Activated gamma-delta T cell treated with Interleukin-2 at 50 U/mL for 16 hours (primary cell): ENCODE measurements around the gene CST6.

Source experiments
- DNase-seq: peaks from one replicate; pipeline ENCODE4 v3.0.0-alpha.2; 2020

The CST6 gene

GRCh38 chr11:66011785-66012303, at the start of gene CST6:
Gene CST6, plus strand, starts transcription at chr11:66012008. Its CDS starts 37 bp downstream, at chr11:66012045.
- DNase-seq: no peak

GRCh38 chr11:65962141-65962564, 49.7 kb upstream of the CST6 start:
- DNase-seq: no peak

- no peak for DNase-seq
Observed at GRCh38 chr11:65964906-65965305, 46.9 kb upstream of the CST6 start.

DNA sequence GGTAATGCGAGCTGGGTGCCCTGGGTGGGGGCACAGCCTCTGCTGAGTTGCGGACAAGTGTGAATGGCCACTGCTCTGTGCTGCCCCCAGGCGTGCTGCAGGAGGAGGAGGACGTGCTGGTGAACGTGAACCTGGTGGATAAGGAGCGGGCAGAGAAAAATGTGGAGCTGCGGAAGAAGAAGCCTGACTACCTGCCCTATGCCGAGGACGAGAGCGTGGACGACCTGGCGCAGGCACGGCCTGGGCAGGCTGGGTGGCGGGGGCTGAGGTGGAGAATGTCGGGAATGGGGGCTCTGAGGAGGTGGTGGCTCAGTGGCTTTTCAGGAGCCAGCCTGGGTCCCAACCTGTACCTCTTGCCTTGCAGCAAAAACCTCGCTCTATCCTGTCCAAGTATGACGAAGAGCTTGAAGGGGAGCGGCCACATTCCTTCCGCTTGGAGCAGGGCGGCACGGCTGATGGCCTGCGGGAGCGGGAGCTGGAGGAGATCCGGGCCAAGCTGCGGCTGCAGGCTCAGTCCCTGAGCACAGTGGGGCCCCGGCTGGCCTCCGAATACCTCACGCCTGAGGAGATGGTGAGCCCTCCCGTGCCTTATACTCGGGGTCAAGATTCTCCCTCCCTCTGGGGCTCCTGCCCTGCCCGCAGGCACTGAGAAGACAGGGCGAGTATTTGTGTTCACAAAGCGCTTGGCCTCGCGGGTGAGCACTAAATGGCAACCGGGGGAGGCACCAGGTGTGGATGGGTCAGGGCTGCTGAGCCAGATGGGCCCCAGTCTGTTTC, 45.6 kb upstream of the CST6 start:
- DNase-seq: no peak

DNA sequence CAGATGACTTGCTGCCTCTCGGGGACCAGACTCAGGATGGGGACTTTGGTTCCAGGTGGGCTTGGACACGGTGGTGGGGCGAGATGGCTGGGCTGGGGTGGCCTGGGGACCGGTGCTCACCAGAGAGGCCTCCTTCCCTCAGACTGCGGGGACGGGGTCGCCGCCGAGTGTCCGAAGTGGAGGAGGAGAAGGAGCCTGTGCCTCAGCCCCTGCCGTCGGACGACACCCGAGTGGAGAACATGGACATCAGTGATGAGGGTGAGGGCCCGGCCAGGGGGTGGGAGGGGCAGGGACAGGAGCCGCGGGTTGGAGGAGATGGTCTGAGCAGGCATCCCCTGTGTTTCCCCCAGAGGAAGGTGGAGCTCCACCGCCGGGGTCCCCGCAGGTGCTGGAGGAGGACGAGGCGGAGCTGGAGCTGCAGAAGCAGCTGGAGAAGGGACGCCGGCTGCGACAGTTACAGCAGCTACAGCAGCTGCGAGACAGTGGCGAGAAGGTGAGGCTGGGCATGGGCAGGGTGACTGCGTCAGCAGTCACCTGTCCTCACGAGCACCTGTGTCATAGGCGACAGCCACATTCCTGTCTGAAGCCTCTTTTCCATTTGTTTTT, 44.4 kb upstream of the CST6 start:
- no peak for DNase-seq

DNA sequence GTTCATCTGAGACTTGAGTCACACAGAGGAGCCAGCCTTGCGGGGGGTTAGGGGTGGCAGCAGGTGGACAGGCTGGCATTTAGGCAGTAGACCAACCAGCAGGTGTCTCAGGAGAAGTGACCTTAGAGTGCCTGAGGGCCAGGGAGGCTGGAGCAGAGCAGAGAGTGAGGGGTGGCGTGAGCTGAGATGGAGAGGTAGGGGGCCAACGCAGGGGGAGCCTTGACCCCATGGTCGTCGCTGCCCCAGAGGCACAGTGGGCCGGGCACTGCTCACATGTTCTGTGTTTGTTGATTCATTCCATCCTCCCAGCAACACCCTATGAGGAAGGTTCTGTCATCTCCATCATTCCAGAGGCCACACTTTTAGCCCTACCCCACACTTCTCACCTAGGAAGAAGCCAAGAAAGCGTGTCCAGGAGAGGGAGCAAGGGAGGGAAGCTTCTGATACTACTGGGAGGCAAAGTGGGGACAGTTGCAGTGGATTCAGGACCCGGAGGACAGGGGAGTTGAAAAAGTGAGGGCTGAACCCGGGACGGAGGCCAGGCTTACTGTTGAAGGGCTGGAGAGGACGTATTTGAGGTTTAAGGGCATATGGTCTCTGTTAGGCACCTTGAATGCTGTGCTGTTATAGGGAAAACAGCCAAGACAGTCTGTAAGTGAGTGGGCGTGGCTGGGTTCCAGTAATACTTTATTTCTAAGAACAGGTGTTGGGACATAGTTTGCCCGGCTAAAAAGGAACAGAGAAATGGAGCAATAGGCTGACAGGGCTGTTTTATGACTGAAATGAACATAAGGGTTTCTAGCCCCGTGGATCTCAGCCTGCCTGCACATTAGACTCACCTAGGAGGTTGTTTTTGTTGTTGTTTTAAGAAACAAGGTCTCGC, 43.0 kb upstream of the CST6 start:
- DNase-seq: no peak

DNA sequence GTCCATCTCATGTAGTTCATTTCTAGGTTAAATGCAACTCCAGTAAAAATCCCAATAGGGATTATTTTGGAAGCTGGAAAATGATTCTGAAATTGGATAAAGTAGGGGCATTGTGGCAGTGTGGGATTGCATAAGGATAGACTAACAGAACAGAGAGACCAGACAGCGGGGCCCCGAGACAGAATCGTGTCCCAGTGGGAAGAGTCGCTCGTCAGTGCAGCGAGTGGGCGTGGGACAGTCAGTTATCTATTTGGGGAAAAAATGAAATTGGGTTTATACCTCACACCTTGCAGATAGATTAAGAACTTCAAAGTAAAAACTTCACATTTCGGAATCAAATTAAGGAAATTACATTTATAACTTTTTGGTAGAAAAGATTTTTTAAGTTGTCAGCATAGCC, 39.7 kb upstream of the CST6 start:
- DNase-seq: no peak

DNA sequence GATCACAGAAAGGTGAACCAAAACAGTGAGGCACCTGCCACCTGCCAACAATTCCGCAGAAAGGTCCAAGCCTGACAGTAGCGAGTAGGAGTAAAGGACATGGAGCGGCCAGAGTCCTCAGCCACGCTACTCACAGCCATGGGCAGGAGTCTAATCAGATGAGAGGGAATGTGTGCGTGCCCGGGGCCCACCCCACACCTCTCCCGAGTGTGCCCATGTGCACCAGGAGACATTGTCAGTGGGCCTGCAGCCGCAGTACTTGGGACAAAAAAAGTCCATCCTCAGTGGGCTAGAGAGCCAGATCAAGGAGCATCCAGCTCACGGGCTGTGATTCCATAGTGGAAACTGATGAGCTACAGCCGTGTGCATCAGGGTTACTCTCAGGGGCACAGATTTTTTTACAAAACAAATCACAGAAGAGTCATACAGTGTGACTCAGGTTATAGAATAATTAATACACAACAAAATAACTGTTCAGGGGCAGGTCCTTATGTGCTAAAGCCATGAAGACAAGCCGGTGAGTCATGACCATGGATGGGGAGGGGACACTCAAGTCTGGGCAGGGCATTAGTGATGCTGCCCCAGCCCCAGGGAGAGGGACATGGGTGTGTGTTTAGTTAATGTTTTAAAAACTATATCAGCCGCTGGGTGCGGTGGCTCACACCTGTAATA, 38.2 kb upstream of the CST6 start:
- DNase-seq: no peak

- DNase-seq: no peak
Observed at GRCh38 chr11:65975771-65976170, 36.0 kb upstream of the CST6 start.

- no peak for DNase-seq
Observed at GRCh38 chr11:65976216-65977176, 35.3 kb upstream of the CST6 start.

DNA sequence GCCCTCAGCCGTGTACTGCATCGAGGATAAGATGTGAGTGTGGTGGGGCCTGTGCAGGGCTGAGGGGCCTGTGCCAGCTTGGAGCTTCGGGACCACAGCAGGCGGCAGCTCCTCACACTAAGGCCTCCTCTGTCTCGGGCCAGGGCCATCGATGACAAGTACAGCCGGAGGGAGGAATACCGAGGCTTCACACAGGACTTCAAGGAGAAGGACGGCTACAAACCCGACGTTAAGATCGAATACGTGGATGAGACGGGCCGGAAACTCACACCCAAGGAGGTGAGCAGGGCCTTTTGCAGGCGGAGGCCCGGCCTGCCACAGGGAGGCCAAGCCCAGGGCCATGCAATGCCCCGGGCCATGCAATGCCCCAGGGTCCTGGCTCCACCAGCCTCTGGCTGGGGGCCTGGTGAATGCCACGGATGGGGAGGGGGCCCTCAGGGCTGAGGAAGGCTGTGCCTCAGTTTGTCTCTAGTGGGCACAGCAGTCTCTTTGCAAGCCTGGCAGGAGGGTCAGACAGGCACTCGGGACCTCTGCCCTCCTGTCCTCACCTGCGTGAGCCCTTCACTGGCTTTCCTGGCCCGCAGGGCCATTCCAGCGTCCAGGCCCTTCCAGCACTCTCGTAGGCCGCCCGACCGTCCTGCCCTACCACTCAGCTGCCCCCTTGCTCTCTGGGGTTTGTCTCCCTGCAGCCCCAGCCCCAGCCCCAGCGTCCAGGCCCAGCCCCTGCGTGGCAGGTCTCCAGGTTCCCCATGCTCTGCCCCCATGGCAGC, 34.0 kb upstream of the CST6 start:
- no peak for DNase-seq

DNA sequence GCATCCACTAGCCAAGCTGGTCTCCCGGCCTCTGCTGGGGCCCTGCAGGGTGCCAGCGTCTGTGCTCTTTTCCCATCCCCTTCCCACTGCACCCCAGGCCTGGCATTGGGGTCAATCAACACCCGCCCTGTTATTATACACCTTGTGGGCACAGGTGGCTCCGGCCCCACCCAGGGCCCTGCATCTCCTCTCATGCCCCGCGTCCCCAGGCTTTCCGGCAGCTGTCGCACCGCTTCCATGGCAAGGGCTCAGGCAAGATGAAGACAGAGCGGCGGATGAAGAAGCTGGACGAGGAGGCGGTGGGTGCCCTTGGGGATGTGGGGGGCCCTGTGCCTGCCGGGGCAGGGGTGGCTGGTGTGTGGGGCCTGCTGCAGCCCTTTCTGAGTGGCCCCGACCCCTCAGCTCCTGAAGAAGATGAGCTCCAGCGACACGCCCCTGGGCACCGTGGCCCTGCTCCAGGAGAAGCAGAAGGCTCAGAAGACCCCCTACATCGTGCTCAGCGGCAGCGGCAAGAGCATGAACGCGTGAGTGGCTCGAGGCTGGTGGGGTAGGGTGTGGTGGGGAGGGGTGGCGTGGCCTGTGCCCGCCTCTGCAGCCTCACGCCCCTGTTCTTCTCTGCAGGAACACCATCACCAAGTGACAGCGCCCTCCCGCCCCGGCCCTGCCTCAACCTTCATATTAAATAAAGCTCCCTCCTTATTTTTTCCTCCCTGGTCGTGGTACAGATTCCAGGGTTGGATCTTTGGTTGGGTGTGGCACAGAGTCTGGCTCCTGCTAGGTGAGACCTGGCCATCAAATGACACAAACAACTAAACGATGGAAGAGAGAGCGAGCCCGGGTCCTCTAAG, 33.2 kb upstream of the CST6 start:
- DNase-seq: no peak

DNA sequence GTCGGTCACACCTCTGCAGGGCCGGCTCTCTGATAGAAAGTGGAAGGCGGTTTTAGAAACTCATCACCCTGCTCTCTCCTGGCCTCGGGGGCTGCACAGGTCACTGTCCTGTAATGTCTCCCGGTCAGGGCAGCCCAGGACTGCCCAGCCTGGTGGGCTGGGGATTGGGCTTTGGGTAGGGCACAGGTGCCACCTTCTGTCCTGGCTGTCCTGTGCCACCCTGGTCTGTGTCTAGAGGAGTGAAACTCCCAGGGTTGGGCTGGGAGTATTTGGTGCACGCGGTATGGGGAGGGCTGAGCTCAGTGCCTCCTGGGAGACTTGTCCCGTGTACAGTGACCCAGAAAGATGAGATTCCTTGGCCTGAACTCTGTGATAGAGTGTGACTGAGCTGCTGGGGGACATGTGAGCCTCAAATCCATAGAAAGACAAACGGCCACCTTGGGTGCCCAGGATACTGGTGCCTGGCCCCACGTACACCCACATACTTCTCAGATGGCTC, 32.5 kb upstream of the CST6 start:
- no peak for DNase-seq

DNA sequence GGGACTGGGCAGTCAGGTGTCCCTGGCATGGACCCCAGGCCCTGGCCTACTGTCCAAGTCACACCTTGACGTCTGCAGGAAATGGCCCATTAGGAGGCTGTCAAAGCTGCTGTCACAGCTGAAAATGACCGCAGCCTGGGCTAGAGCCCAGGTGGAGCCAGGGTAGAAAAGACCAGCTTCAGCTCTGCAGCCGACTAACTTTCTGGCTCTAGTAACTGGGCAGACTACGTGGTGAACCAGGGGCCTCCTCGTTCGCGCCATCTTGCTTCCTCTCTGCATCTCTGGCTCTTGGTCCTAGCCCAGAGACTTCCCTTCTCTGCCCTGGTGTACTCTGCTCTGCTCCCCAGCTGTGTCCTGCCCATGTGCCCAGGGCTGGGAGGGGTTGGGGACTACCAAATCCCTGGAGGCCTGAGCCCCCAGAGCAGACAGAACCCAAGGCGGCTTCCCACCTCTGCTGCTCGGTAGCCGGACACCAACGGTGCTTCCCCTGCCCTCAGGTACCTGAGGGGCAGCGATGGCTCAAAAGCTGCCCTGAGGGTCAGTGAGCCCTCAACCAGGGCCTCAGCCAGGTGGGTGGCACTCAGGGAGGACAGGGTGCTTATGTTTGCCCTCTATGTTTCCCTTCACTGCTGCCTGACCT, 30.6 kb upstream of the CST6 start:
- no peak for DNase-seq

DNA sequence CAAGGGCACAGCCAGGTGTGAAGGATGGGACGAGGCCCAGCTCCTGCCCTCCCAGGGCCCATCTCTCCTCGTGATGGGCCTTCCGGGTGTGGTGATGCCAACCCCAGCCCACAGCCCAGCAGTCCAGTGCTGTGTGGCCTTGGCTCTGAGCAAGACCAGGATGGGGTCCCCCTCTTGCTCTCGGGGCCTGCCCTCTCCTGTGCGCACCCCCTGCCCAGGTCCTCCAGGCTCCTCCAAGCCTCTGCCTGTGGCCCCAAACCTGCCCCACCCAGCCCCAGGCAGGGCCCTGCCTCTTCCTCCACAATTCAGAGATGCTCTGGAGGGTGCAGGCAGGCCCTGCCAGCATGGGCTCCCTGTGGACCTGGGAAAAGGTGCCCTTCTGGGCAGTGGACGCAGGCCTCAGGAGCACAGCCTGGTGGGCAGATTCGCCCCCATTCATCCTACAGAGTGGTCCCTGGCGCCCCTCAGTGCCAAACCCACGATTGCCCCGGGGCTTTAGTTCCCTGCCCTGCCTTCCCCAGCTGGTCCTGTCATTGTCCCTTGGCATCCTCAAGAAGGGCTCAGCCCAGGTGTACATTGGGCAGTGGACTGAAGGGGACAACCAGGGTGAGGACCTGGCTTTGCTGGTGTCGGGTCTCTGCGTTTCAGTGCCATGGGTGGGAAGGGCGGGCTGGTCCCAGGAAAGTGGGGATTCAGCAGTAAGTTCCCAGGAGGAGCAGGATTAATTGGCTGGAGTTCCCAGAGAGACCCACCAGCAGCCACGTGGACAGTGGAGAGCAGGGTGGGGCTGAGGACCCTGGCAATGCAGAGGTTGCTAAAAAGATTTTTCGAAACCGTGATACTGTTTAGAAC, 29.6 kb upstream of the CST6 start:
- DNase-seq: no peak

DNA sequence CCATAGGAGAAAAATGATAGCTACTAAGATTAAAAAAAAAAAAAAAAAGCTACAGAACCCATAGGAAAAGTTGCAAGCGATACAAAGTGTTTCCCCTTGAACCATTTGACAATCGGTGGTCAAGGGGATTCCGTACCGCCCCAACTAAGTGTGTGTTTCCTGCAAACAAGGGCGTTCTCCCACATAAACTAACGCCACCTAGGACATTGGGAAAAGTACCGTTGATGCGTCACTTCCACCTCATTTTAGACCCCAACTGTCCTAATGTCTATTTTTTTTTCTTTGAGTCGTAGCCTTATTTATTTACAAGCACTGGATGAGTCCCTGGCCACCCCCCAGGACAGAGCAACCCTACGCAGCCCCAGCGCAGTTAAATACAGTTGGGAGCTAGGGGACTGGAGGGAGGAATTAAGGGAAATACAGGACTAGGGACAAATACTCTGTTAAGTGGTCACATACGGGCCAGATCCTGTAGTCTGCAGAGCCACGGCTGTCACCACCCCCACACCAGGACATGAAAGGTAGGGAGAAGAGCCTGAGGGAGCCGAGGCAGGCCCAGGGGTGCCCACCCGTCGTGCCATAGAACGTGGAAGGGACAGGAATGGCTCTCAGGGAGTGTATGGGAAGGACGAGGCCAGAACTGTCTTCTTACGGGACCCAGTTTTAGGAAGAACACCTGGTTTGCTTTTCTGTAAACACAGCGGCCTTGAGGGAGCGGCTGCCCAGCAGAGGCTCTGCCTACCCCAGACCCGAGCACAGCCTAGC, 28.8 kb upstream of the CST6 start:
- DNase-seq: no peak

DNA sequence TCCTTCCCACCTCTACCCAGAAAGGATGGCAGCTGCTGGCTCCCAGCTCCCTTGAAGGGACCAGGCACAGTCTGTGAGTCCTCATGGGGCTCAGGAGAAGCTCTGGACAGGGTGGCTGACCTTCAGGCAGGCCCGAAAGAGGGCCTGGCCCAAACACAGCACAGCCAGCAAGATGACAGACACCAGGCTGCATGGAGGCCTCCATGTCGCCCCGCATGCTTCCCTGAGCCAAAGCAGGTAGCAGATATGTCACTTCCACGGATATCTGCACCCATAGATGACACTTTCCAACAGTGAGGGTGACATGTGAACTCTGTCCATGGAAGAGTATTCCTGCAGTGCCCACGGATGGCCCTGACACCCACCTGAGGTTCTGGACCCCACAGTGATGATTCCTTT, 28.2 kb upstream of the CST6 start:
- no peak for DNase-seq
